ENCODE measurements around the gene INAVA. TPM values are rescaled to one million over a fixed set of nuclear protein-coding genes. Genes with fewer than 3 reads are reported as not detected.

Gene INAVA
- polyA plus RNA-seq, 1 experiment = 0.16 TPM

GRCh38 chr1:200856716-200857357 is 37.9 kb upstream of the INAVA start:
- POLR2A ChIA-PET = interaction anchor here (1.8 kb wide), 1 partner anchor 10 kb away, joined by 4 read pairs; no protein-coding TSS in a partner anchor
- TF ChIP-seq, protein P1, sequence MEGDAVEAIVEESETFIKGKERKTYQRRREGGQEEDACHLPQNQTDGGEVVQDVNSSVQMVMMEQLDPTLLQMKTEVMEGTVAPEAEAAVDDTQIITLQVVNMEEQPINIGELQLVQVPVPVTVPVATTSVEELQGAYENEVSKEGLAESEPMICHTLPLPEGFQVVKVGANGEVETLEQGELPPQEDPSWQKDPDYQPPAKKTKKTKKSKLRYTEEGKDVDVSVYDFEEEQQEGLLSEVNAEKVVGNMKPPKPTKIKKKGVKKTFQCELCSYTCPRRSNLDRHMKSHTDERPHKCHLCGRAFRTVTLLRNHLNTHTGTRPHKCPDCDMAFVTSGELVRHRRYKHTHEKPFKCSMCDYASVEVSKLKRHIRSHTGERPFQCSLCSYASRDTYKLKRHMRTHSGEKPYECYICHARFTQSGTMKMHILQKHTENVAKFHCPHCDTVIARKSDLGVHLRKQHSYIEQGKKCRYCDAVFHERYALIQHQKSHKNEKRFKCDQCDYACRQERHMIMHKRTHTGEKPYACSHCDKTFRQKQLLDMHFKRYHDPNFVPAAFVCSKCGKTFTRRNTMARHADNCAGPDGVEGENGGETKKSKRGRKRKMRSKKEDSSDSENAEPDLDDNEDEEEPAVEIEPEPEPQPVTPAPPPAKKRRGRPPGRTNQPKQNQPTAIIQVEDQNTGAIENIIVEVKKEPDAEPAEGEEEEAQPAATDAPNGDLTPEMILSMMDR (IDR thresholded peaks at IDR 0.05; ENCODE audit: low read depth, low read length) = no peak

DNA sequence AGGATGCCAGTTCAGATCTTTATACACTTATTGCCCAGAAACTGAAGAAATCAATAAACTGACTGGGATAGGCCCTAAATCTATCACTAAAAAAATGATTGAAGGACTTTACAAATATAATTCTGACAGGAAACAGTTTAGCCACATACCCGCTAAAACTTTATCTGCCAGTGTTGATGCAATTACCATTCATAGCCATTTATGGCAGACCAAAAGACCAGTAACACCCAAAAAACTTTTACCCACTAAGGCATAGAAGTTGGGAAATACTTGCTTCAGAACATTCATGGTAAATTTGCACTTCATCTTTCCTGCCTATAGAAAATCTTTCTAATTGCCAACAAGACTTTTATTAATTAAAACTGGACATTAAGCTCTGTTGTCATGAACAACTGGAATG is 36.9 kb upstream of the INAVA start:
- DNase-seq (ENCODE audit: low read depth, low spot score) = no peak
- Histone ChIP-seq H3K4me3 (ENCODE audit: low read depth, low read length) (no peak overlapping the region), H3K27me3 (ENCODE audit: control insufficient read depth, insufficient read depth, low read length) (no peaks in the 10 kb centered on the region), H3K27ac (ENCODE audit: low read depth, low read length) (no peak overlapping the region), H3K9me3 (ENCODE audit: control insufficient read depth, insufficient read depth, low read length) (no peaks in the 10 kb centered on the region)
- TF ChIP-seq, protein P1 (IDR thresholded peaks at IDR 0.05; ENCODE audit: low read depth, low read length) = no peak
- ChIA-PET POLR2A (interaction anchor here (1.8 kb wide), 1 partner anchor 9 kb away, joined by 4 read pairs; no protein-coding TSS in a partner anchor), CTCF (interaction anchor here (0.5 to 1.6 kb wide), 5 partner anchors 19 to 591 kb away, joined by 3 to 8 read pairs (median 6); no protein-coding TSS in a partner anchor)

More at GRCh38 chr1:200856716-200857357, 37.9 kb upstream of the INAVA start:
- CTCF ChIA-PET = interaction anchor here (1.0 to 1.2 kb wide), 3 partner anchors 18 to 235 kb away, joined by 3 to 8 read pairs (median 7); no protein-coding TSS in a partner anchor
- no peak overlapping the region for H3K4me3 ChIP-seq (ENCODE audit: low read depth, low read length)
- no peaks in the 10 kb centered on the region for H3K27me3 ChIP-seq (ENCODE audit: control insufficient read depth, insufficient read depth, low read length)
- H3K9me3 ChIP-seq (ENCODE audit: control insufficient read depth, insufficient read depth, low read length) = no peaks in the 10 kb centered on the region
- no peak for DNase-seq (ENCODE audit: low read depth, low spot score)
- no peak overlapping the region for H3K27ac ChIP-seq (ENCODE audit: low read depth, low read length)

DNA sequence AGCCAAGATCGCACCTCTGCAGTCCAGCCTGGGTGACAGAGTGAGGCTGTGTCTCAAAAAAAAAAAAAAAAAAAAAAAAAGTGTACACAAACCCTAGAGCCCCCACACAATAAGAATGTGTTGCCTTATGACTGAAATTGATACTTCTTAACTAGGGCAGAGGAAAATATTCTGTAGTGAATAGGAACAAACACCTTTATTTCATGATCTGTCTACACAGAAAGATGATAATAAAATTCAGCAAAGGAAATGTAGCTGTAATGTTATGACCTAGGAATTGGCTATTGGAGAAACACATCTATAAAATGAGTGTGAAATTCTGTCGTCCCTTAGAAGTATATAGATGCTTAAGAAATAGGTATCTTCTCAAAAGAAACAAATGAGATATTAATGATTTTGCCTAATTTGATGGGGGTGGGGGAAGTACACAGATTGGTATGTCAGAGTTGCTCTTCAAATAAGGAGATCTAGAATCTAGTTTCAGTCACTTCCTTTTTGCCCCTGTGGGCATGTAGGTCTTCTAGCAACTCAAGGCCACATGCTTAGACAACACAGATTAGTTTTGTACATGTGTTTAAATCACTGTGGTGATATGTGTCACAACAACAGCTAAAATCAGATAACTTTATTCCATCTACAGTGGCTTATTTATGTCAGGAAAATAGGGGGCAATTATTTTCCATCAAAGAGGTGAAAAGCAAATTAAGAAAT is 32.6 kb upstream of the INAVA start:
- Histone ChIP-seq H3K27ac (ENCODE audit: low read depth, low read length) (no peak overlapping the region), H3K9me3 (ENCODE audit: control insufficient read depth, insufficient read depth, low read length) (no peaks in the 10 kb centered on the region), H3K4me3 (ENCODE audit: low read depth, low read length) (no peak overlapping the region), H3K27me3 (ENCODE audit: control insufficient read depth, insufficient read depth, low read length) (no peaks in the 10 kb centered on the region)
- ChIA-PET CTCF (no interaction called here), POLR2A (no interaction called here)
- no peak for DNase-seq (ENCODE audit: low read depth, low spot score)
- TF ChIP-seq, protein P1 (IDR thresholded peaks at IDR 0.05; ENCODE audit: low read depth, low read length) = no peak

DNA sequence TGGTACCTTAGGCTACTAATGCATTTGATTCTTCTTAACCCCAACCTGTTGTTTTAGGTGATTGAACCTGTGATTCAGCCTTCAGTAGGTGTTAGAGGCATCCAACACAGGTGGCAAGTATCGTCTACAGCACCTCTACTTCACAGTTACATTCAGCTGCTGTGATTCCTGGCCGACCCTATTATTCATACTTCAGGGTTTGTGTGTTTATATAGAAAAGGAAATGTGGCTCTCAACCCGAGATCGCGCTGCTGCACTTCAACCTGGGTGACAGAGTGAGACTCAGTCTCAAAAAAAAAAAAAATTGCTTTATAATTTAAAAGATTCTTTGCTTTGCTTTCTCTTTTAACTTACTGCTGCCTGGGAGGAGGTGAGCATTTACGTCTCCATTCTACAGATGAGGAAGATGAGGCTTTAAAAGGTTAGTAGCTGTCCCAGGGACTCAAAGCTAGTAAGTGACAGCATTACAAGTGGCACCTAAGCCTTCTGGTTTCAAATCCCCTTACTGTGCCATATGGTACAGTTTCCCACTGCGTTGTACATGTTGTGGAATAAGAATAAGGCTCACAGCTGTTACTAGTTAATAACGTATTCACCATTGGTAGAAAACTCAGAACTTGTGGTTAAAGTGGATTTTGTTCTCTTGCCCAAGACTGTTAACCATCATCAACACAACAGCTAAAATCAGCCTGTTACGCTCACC is 31.8 kb upstream of the INAVA start:
- no peak overlapping the region for H3K27ac ChIP-seq (ENCODE audit: low read depth, low read length)

More for the DNA sequence above, 31.8 kb upstream of the INAVA start:
- Histone ChIP-seq H3K27me3 (ENCODE audit: control insufficient read depth, insufficient read depth, low read length) (peaks cover 3% of the 10 kb centered on the region), H3K4me3 (ENCODE audit: low read depth, low read length) (no peak overlapping the region), H3K9me3 (ENCODE audit: control insufficient read depth, insufficient read depth, low read length) (no peaks in the 10 kb centered on the region)
- DNase-seq (ENCODE audit: low read depth, low spot score) = no peak
- POLR2A ChIA-PET = interaction anchor here (0.7 kb wide), 1 partner anchor 19 kb away, joined by 4 read pairs; no protein-coding TSS in a partner anchor
- CTCF ChIA-PET = no interaction called here
- TF ChIP-seq, protein P1 (IDR thresholded peaks at IDR 0.05; ENCODE audit: low read depth, low read length) = no peak
